ENCODE results near the gene NRG2.

NRG2 gene

GRCh38 chr5:139877129-139877597, 165.9 kb downstream of the NRG2 start:
- peak; percentile 97 for DNase-seq (ENCODE audit: low spot score)

DNA sequence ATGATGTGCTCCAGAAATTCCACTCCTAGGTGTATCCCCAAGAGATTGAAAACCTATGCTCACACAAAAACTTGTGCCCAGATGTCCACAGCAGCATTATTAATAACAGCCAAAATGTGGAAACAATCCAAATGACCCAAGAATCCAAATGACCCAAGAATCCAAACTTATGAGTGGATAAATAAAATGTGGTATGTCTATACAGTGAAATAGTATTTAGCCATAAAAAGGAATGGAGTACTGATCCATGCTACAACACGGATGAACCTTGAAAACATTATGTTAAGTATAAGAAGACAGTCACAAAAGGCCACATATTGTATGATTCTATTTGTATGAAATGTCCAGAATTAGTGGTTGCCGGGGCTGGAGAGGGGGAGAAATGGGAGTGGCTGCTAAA, 167.1 kb downstream of the NRG2 start:
- DNase-seq (ENCODE audit: low spot score) = no peak

GRCh38 chr5:139872851-139873794, 170.0 kb downstream of the NRG2 start:
- DNase-seq (ENCODE audit: low spot score) = no peak

GRCh38 chr5:139872052-139872766, 170.9 kb downstream of the NRG2 start:
- no peak for DNase-seq (ENCODE audit: low spot score)

GRCh38 chr5:139871614-139872013, 171.5 kb downstream of the NRG2 start:
- no peak for DNase-seq (ENCODE audit: low spot score)

- DNase-seq (ENCODE audit: low spot score) = no peak
These were observed 172.4 kb downstream of the NRG2 start for GRCh38 chr5:139870677-139871076.

GRCh38 chr5:139869042-139869790, 173.9 kb downstream of the NRG2 start:
- no peak for DNase-seq (ENCODE audit: low spot score)

GRCh38 chr5:139867581-139867980, 175.5 kb downstream of the NRG2 start:
- DNase-seq (ENCODE audit: low spot score) = no peak

DNA sequence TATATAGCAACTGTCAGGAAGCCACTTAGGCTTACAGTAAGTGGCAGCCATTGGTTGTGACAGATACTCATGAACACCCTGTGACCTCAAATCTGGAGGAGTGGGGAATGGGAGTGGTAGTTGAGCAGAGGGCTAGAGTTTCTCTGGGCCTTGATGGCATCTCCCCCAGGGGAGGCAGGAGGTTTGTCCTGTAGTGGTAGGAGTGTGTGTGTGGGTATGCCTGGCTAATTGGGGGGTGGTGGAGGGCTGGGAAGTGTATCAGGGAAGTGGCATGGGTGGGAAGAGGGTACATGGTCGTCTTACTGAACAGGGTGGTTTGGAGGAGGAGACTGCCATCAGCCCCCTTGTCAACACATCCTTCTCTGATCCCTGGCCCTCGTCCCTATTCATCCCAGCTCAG, 176.0 kb downstream of the NRG2 start:
- no peak for DNase-seq (ENCODE audit: low spot score)

- no peak for DNase-seq (ENCODE audit: low spot score)
These were observed 178.2 kb downstream of the NRG2 start for GRCh38 chr5:139864716-139865483.

- peak; percentile 54 for DNase-seq (ENCODE audit: low spot score)
These were observed 179.1 kb downstream of the NRG2 start for GRCh38 chr5:139863855-139864558.

GRCh38 chr5:139863361-139863760, 179.7 kb downstream of the NRG2 start:
- DNase-seq (ENCODE audit: low spot score) = no peak

- no peak for DNase-seq (ENCODE audit: low spot score)
These were observed 180.3 kb downstream of the NRG2 start for GRCh38 chr5:139862803-139863202.

DNA sequence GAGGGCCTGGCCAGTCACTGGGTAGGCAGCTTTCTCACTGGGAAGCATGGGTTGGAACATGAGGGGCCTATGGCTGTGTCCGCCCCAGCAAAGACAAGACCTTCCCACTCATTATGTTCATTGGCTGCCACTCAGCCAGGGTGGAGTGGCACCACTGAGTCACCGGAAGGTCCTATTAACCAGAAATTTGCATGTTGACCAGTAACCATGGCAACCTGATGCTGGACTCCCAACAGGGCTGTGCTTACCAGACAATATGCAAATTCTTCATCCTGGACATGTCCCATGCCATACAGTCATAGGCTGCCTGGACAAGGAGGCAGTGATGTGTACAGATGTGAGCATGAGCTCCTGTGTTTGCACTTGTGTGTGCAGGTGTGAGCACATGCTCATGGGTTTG, 180.8 kb downstream of the NRG2 start:
- no peak for DNase-seq (ENCODE audit: low spot score)

- DNase-seq (ENCODE audit: low spot score) = no peak
These were observed 181.3 kb downstream of the NRG2 start for GRCh38 chr5:139861889-139862207.

DNA sequence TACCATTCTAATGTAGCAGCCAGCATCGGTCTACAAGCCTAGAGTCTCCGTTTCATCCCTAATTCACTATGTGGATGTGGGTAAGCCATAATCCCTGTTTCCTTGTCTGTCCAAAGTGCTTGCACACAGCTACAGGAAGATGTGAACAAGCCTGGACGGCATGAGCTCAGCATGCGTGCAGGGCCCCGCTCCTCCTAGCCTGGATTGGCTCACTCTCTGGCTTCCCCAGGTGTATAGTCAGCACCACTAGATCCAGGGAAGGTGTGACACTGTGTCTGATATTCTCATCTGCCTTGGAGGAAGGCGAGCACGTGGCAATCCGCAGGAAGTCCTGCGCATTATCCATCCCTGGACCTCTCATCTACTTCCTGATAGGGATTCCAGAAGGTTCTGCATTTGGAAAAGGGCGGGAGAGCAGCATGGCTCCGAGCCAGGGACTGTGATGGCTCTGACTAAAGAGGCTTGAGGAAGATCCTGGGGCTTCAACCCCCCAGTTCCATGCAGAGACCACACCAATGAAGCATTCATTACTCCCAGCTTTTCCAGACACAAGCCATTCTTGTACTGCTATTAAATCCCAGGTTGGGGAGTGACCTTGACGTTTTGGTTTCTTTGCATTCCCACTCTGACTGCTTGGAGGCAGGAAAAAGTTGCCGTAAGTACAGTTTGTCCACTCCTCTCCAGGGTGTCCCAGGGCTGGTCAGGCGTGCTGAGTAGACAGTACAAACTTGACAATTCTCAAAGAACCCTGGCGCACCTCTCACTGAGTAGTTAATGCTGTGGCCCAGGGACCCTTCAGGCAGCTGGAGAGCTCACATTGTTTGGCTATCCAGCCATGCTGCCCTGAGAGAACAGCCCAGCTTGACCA, 181.8 kb downstream of the NRG2 start:
- no peak for DNase-seq (ENCODE audit: low spot score)

- DNase-seq (ENCODE audit: low spot score) = no peak
These were observed 184.1 kb downstream of the NRG2 start for GRCh38 chr5:139859013-139859412.

GRCh38 chr5:139856714-139857113, 186.4 kb downstream of the NRG2 start:
- no peak for DNase-seq (ENCODE audit: low spot score)

GRCh38 chr5:139855946-139856540, 187.1 kb downstream of the NRG2 start:
- no peak for DNase-seq (ENCODE audit: low spot score)

DNA sequence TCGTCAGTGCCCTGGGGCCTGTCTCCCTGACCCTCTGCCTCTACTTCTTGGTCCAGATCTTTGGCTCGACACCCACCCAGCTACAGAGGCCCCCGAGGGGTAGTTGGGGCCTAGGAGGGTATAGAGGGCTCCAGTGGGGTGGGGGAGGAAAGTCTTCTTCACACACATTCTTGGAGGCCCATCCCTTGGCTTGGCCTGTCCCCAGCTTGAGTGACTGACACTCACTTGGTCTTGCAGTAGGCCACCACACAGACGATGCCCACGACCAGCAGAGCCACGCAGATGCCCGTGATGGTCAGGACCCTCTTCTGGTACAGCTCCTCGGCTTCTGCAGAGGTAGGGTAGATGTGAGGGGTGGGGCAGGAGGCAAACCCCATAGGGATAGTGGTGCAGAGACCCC, 187.6 kb downstream of the NRG2 start:
- no peak for DNase-seq (ENCODE audit: low spot score)
